ENCODE data around the gene PFN1.

PFN1 gene

GRCh38 chr17:4973256-4974114 is 25.2 kb upstream of the PFN1 start:
- no peak for DNase-seq (ENCODE audit: low read depth in 1 of 2, low spot score in 1 of 2)
- TF ChIP-seq GABPA (IDR thresholded peaks at IDR 0.05; ENCODE audit: low read depth) (no peak), CTCF (IDR thresholded peaks at IDR 0.05; ENCODE audit: insufficient read depth, low read length) (no peak), REST (IDR thresholded peaks at IDR 0.05; ENCODE audit: insufficient replicate concordance, low read depth) (no peak), SPI1 (IDR thresholded peaks at IDR 0.05; ENCODE audit: borderline replicate concordance, low read depth) (no peak), POLR2AphosphoS5 (IDR thresholded peaks at IDR 0.05; ENCODE audit: low read depth) (no peak)
- Histone ChIP-seq H3K27me3 (ENCODE audit: insufficient read depth, poor library complexity, severe bottlenecking) (no peaks in the 10 kb centered on the region), H3K27ac (replicated peaks) (no peak overlapping the region), H3K4me3 (replicated peaks; ENCODE audit: insufficient read depth, low read length) (no peak overlapping the region)

- DNase-seq (ENCODE audit: low read depth in 1 of 2, low spot score in 1 of 2) = no peak
- Histone ChIP-seq H3K4me3 (replicated peaks; ENCODE audit: insufficient read depth, low read length) (no peak overlapping the region), H3K27ac (replicated peaks) (no peak overlapping the region), H3K27me3 (ENCODE audit: insufficient read depth, poor library complexity, severe bottlenecking) (no peaks in the 10 kb centered on the region)
- TF ChIP-seq GABPA (IDR thresholded peaks at IDR 0.05; ENCODE audit: low read depth) = no peak
- TF ChIP-seq CTCF (IDR thresholded peaks at IDR 0.05; ENCODE audit: insufficient read depth, low read length) = no peak
- TF ChIP-seq POLR2AphosphoS5 (IDR thresholded peaks at IDR 0.05; ENCODE audit: low read depth) = no peak
- TF ChIP-seq REST (IDR thresholded peaks at IDR 0.05; ENCODE audit: insufficient replicate concordance, low read depth) = no peak
- TF ChIP-seq SPI1 (IDR thresholded peaks at IDR 0.05; ENCODE audit: borderline replicate concordance, low read depth) = no peak
Observed at GRCh38 chr17:4972752-4973151, 24.4 kb upstream of the PFN1 start.

- no peak overlapping the region for H3K4me3 ChIP-seq (replicated peaks; ENCODE audit: insufficient read depth, low read length)
- DNase-seq (ENCODE audit: low read depth in 1 of 2, low spot score in 1 of 2) = no peak
- H3K27ac ChIP-seq (replicated peaks) = no peak overlapping the region
- no peak for TF ChIP-seq GABPA (IDR thresholded peaks at IDR 0.05; ENCODE audit: low read depth)
- no peak for TF ChIP-seq SPI1 (IDR thresholded peaks at IDR 0.05; ENCODE audit: borderline replicate concordance, low read depth)
- no peak for TF ChIP-seq REST (IDR thresholded peaks at IDR 0.05; ENCODE audit: insufficient replicate concordance, low read depth)
- TF ChIP-seq CTCF (IDR thresholded peaks at IDR 0.05; ENCODE audit: insufficient read depth, low read length) = no peak
- no peak for TF ChIP-seq POLR2AphosphoS5 (IDR thresholded peaks at IDR 0.05; ENCODE audit: low read depth)
- no peaks in the 10 kb centered on the region for H3K27me3 ChIP-seq (ENCODE audit: insufficient read depth, poor library complexity, severe bottlenecking)
Observed at GRCh38 chr17:4972322-4972721, 24.0 kb upstream of the PFN1 start.
